Thymus (tissue), 11 donors: Measurements from ENCODE around the gene PCDHGB4. TPM values are rescaled to one million over a fixed set of nuclear protein-coding genes. Genes with fewer than 3 reads are reported as not detected.
"Not testable (repeated sequence)": the region's sequence is repeated elsewhere in the genome, so short reads cannot be mapped to it uniquely, and the experiment has no call there.

Experiments
- DNase-seq, 9 donors: peaks; one replicate each; pipeline ENCODE4 v3.0.0-alpha.2; 2013; ENCODE audit warnings: low spot score in 9 of 9, low read depth in 6 of 9, missing footprints in 1 of 9
- H3K27ac ChIP-seq, 2 donors: one replicate each; pipeline ENCODE4 v1.5.1; 2013; ENCODE audit warnings: control low read depth in 1 of 2, low read depth in 1 of 2, low read length in 1 of 2, mild to moderate bottlenecking in 1 of 2, moderate library complexity in 1 of 2
- H3K27me3 ChIP-seq, 2 donors: one replicate each; pipeline ENCODE4 v1.5.1; 2013; ENCODE audit warnings: low read length in 1 of 2; ENCODE audit not compliant: control insufficient read depth in 2 of 2, insufficient read depth in 1 of 2
- H3K36me3 ChIP-seq, 2 donors: one replicate each; pipeline ENCODE4 v1.5.1; 2013; ENCODE audit warnings: low read length in 1 of 2, mild to moderate bottlenecking in 1 of 2, moderate library complexity in 1 of 2; ENCODE audit not compliant: control insufficient read depth in 2 of 2, insufficient read depth in 2 of 2
- H3K4me1 ChIP-seq, 2 donors: one replicate each; pipeline ENCODE4 v1.5.1; 2013; ENCODE audit warnings: low read length in 2 of 2; ENCODE audit not compliant: control insufficient read depth in 2 of 2, insufficient read depth in 2 of 2
- H3K4me3 ChIP-seq, 2 donors: one replicate each; pipeline ENCODE4 v1.5.1; 2013; ENCODE audit warnings: low read length in 2 of 2, control low read depth in 1 of 2, mild to moderate bottlenecking in 1 of 2
- H3K9me3 ChIP-seq, 2 donors: one replicate each; pipeline ENCODE4 v1.5.1; 2013; ENCODE audit warnings: low read length in 1 of 2, mild to moderate bottlenecking in 1 of 2; ENCODE audit not compliant: control insufficient read depth in 2 of 2, insufficient read depth in 1 of 2
- WGBS: extraction: QIAGEN DNeasy Blood & Tissue Kit; methylation state at CpG from one replicate; pipeline ENCODE4 v1.1.7; 2013; 5-methylcytosine and 5-hydroxymethylcytosine counted together
- polyA plus RNA-seq: library from polyadenylated mRNA; stranded (reverse); fragments of 200-250 nt; gene quantifications from one replicate; pipeline ENCODE4 v1.2.3, GENCODE V29; 2013
- total RNA-seq: library from RNA; stranded (reverse); fragments of 120-200 nt; gene quantifications from one replicate; pipeline ENCODE4 v1.2.4, GENCODE V29; 2013
- donor health status: healthy.

PCDHGB4 gene
- total and polyA plus RNA-seq, 2 donors, result 1.0 to 1.6 TPM

DNA sequence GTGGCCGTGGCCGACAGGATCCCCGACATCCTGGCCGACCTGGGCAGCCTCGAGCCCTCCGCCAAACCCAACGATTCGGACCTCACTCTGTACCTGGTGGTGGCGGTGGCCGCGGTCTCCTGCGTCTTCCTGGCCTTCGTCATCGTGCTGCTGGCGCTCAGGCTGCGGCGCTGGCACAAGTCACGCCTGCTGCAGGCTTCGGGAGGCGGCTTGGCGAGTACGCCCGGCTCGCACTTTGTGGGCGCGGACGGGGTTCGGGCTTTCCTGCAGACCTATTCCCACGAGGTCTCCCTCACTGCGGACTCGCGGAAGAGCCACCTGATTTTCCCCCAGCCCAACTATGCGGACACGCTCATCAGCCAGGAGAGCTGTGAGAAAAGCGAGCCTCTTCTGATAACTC, 41.5 kb upstream of the PCDHGB4 start:
- Histone ChIP-seq H3K27me3 (peaks cover 0 to 24% of the 10 kb centered on the region in 2 donors), H3K9me3 (peaks cover 11 to 30% of the 10 kb centered on the region in 2 donors)
- not testable (repeated sequence) for H3K27ac ChIP-seq, H3K4me3 ChIP-seq, DNase-seq, H3K4me1 ChIP-seq, H3K36me3 ChIP-seq
- 54% methylated on average over 24 of the region's 35 CpGs for WGBS

DNA sequence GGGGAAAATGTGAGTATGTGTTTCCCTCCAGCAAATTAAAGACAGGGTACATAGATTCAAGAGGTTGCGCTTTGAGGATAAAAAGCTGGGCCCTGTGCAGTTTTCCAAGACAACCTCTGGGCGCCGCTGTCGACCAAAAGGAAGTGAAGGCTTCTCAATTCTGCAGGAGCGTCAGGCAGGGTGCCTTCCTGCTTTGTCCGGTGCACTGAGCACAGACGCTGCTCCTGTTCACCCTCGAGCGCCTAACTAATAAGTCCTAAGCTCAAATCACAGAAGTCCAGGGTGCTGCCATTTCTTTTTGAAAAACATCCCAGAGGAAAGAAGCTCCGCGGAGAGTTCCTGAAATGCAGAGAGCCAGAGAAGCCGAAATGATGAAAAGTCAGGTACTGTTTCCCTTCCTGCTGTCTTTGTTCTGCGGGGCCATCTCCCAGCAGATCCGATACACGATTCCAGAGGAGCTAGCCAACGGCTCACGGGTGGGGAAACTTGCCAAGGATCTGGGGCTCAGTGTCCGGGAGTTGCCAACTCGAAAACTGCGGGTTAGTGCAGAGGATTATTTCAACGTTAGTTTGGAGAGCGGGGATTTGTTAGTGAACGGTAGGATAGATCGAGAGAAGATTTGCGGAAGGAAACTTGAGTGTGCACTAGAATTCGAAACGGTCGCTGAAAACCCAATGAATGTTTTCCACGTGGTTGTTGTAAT, 37.4 kb upstream of the PCDHGB4 start, which contains the start of gene PCDHGB1:
Gene PCDHGB1 (plus strand): TSS at position 183 of the 703 bp plus-strand sequence. CDS start 162 bp downstream, at position 345.
- WGBS, result 34% methylated on average over 29 of the region's 29 CpGs
- peak in 2 of 9 donors; percentile 18 to 43 for DNase-seq
- Histone ChIP-seq H3K4me1 (no peaks in the 10 kb centered on the region), H3K27ac (no peak within 1 kb of the TSS), H3K36me3 (no peaks in the 10 kb centered on the region), H3K27me3 (peaks cover 0 to 32% of the 10 kb centered on the region in 2 donors), H3K9me3 (peaks cover 4 to 26% of the 10 kb centered on the region in 2 donors), H3K4me3 (no peak within 1 kb of the TSS)

DNA sequence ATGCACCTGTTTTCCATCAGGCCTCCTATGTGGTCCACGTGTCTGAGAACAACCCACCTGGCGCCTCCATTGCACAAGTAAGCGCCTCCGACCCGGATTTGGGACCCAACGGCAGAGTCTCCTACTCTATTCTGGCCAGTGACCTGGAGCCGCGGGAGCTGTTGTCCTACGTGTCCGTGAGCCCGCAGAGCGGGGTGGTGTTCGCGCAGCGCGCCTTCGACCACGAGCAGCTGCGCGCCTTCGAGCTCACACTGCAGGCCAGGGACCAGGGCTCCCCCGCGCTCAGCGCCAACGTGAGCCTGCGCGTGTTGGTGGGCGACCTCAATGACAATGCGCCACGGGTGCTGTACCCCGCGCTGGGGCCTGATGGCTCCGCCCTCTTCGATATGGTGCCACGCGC, 35.9 kb upstream of the PCDHGB4 start:
- Histone ChIP-seq H3K27me3 (peaks cover 0 to 38% of the 10 kb centered on the region in 2 donors), H3K9me3 (peaks cover 6 to 32% of the 10 kb centered on the region in 2 donors), H3K27ac (no peak overlapping the region), H3K36me3 (no peaks in the 10 kb centered on the region), H3K4me3 (no peak overlapping the region), H3K4me1 (no peaks in the 10 kb centered on the region)
- no peak for DNase-seq
- WGBS, result 49% methylated on average over 32 of the region's 36 CpGs

DNA sequence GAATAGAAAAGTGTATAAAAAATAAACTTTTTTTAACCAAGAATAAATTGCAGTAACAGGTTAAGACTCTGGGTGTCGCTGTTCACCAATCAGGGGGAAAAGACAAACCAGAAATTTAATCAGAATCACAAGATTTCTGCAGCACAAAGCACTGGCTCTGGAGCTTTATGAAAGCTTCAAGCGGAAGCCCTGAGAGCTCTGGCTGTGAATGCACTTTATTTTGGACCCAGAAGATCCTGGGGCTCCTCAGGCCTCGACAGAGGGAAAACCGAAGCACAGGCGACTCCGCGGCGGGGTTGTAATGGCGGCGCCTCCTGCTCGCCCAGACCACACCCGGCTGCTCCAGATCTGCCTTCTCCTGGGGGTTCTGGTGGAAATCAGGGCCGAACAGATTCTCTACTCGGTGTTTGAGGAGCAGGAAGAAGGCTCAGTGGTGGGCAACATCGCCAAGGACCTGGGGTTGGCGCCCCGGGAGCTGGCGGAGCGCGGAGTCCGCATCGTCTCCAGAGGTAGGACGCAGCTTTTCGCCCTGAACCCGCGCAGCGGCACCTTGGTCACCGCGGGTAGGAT, 32.5 kb upstream of the PCDHGB4 start, which contains the start of gene PCDHGA4:
Gene PCDHGA4 (plus strand): TSS at position 122 of the 570 bp plus-strand sequence. CDS start 87 bp downstream, at position 209.
- H3K27ac ChIP-seq, result no peak within 1 kb of the TSS
- peak in 1 of 9 donors; percentile 4 for DNase-seq
- H3K4me3 ChIP-seq, result no peak within 1 kb of the TSS
- no peaks in the 10 kb centered on the region for H3K36me3 ChIP-seq
- peaks cover 0 to 2% of the 10 kb centered on the region in 2 donors for H3K4me1 ChIP-seq
- H3K27me3 ChIP-seq, result peaks cover under 1 to 47% of the 10 kb centered on the region in 2 donors
- peaks cover 9 to 39% of the 10 kb centered on the region in 2 donors for H3K9me3 ChIP-seq
- 22% methylated on average over 29 of the region's 29 CpGs for WGBS

DNA sequence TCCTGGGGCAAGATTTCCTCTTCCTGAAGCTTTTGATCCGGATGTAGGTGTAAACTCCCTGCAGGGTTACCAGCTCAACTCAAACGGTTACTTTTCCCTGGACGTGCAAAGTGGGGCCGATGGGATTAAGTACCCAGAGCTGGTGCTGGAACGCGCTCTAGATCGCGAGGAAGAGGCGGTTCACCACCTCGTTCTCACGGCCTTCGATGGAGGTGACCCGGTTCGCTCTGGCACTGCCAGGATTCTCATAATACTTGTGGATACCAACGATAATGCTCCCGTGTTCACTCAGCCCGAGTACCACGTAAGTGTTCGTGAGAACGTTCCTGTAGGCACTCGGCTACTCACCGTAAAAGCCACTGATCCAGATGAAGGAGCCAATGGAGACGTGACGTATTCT, 31.9 kb upstream of the PCDHGB4 start:
- Histone ChIP-seq H3K9me3 (peaks cover 11 to 37% of the 10 kb centered on the region in 2 donors), H3K27me3 (peaks cover 3 to 48% of the 10 kb centered on the region in 2 donors), H3K4me1 (peaks cover 0 to 3% of the 10 kb centered on the region in 2 donors), H3K4me3 (no peak overlapping the region), H3K36me3 (no peaks in the 10 kb centered on the region), H3K27ac (no peak overlapping the region)
- WGBS, result 59% methylated on average over 24 of the region's 24 CpGs
- no peak for DNase-seq

DNA sequence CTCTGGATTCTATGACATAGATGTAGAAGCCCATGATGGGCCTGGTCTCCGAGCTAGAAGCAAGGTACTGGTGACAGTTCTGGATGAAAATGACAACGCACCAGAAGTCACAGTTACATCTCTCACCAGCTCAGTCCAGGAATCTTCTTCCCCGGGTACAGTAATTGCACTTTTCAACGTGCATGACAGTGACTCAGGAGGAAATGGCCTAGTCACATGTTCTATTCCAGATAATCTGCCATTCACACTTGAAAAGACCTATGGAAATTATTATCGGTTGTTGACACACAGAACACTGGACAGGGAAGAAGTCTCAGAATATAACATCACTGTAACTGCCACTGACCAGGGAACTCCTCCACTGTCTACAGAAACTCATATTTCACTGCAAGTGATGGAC, 31.4 kb upstream of the PCDHGB4 start:
- Histone ChIP-seq H3K4me3 (no peak overlapping the region), H3K9me3 (peaks cover 11 to 34% of the 10 kb centered on the region in 2 donors), H3K4me1 (peaks cover 0 to 3% of the 10 kb centered on the region in 2 donors), H3K27me3 (peaks cover 3 to 48% of the 10 kb centered on the region in 2 donors), H3K27ac (no peak overlapping the region), H3K36me3 (no peaks in the 10 kb centered on the region)
- DNase-seq, result no peak
- 70% methylated on average over 5 of the region's 5 CpGs for WGBS

DNA sequence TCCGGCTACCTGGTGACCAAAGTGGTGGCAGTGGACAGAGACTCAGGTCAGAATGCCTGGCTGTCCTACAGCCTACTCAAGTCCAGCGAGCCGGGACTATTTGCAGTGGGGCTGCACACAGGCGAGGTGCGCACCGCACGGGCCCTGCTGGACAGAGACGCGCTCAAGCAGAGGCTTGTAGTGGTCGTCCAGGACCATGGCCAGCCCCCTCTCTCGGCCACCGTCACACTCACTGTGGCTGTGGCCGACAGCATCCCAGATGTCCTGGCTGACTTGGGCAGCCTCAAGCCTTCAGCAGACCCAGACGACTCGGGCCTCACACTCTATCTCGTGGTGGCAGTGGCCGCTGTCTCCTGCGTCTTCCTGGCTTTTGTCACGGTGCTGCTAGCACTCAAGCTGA, 30.5 kb upstream of the PCDHGB4 start:
- Histone ChIP-seq H3K27me3 (peaks cover 3 to 49% of the 10 kb centered on the region in 2 donors), H3K9me3 (peaks cover 16 to 41% of the 10 kb centered on the region in 2 donors), H3K27ac (no peak overlapping the region), H3K4me1 (peaks cover 0 to 3% of the 10 kb centered on the region in 2 donors), H3K36me3 (no peaks in the 10 kb centered on the region), H3K4me3 (no peak overlapping the region)
- no peak for DNase-seq
- 58% methylated on average over 19 of the region's 19 CpGs for WGBS

DNA sequence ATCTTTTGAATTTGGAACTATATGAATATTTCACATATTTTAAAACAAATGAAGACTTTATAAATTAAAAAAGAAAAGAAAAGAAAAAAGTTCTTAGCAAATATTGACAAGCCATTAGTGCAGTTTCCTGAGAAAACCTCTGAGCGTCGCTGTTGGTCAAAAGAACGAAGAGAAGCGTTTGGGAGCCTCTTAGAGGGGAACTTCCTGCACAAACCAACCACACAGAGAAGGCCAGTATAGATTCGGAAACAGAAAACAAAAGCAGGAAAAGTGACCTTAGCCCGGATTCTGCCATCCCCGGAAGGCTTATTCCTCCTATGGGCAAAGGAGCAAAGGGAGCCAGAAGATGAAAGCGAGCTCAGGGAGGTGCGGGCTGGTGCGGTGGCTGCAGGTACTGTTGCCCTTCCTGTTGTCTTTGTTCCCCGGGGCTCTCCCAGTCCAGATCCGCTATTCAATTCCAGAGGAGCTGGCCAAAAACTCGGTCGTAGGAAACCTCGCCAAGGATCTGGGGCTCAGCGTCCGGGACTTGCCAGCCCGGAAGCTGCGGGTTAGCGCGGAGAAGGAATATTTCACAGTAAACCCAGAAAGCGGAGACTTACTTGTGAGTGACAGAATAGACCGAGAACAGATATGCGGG, 27.6 kb upstream of the PCDHGB4 start, which contains the start of gene PCDHGB2:
Gene PCDHGB2 (plus strand): TSS at position 205 of the 637 bp plus-strand sequence. CDS start 142 bp downstream, at position 347.
- H3K27me3 ChIP-seq, result peaks cover 13 to 62% of the 10 kb centered on the region in 2 donors

More for the DNA sequence above, 27.6 kb upstream of the PCDHGB4 start, which contains the start of gene PCDHGB2:
- Histone ChIP-seq H3K9me3 (peaks cover 27 to 44% of the 10 kb centered on the region in 2 donors), H3K36me3 (no peaks in the 10 kb centered on the region), H3K4me3 (peak within 1 kb of the TSS; percentile 28 to 38), H3K27ac (no peak within 1 kb of the TSS), H3K4me1 (peaks cover 0 to 3% of the 10 kb centered on the region in 2 donors)
- WGBS, result 24% methylated on average over 24 of the region's 24 CpGs
- DNase-seq, result peak in 4 of 9 donors; percentile 8 to 52 (median 20)
